Ishikawa (cell line): ENCODE measurements around the gene GLYATL3.

ENCODE experiments used
- CEBPB ChIP-seq: IDR thresholded peaks from 2 replicates; pipeline ENCODE4 v1.6.1; 2012
- EGR1 ChIP-seq: IDR thresholded peaks from 2 replicates; pipeline ENCODE4 v1.6.1; 2012
- MAX ChIP-seq: IDR thresholded peaks from 2 replicates; pipeline ENCODE4 v1.6.1; 2012

DNA sequence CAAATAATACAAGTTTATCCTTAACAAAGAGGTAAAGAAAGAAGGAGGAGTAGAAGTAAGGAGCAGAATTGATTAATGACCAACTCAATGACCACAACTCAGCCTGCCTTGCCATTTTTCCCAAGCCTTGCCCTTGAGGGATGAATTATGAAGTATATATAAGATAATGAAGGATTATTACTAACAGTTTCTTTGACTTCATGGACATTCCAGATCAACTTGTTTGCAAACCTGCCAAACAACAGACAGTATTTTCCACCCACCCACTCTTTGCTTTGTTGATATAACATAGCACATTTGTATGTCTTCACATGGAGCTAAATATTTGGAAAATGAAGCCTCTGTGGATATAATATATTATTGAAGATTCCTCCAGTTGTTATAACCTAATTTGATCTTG, 40.9 kb downstream of the GLYATL3 start:
- TF ChIP-seq MAX (no peak), CEBPB (no peak), EGR1 (no peak)
